Thymus (tissue), 11 donors: ENCODE data around the gene DIPK1C. TPM values are rescaled to one million over a fixed set of nuclear protein-coding genes. Genes with fewer than 3 reads are reported as not detected.

Experiments
- DNase-seq, 9 donors: peaks; one replicate each; pipeline ENCODE4 v3.0.0-alpha.2; 2013; ENCODE audit warnings: low spot score in 9 of 9, low read depth in 6 of 9, missing footprints in 1 of 9
- H3K27ac ChIP-seq, 2 donors: one replicate each; pipeline ENCODE4 v1.5.1; 2013; ENCODE audit warnings: control low read depth in 1 of 2, low read depth in 1 of 2, low read length in 1 of 2, mild to moderate bottlenecking in 1 of 2, moderate library complexity in 1 of 2
- H3K27me3 ChIP-seq, 2 donors: one replicate each; pipeline ENCODE4 v1.5.1; 2013; ENCODE audit warnings: low read length in 1 of 2; ENCODE audit not compliant: control insufficient read depth in 2 of 2, insufficient read depth in 1 of 2
- H3K36me3 ChIP-seq, 2 donors: one replicate each; pipeline ENCODE4 v1.5.1; 2013; ENCODE audit warnings: low read length in 1 of 2, mild to moderate bottlenecking in 1 of 2, moderate library complexity in 1 of 2; ENCODE audit not compliant: control insufficient read depth in 2 of 2, insufficient read depth in 2 of 2
- H3K4me1 ChIP-seq, 2 donors: one replicate each; pipeline ENCODE4 v1.5.1; 2013; ENCODE audit warnings: low read length in 2 of 2; ENCODE audit not compliant: control insufficient read depth in 2 of 2, insufficient read depth in 2 of 2
- H3K4me3 ChIP-seq, 2 donors: one replicate each; pipeline ENCODE4 v1.5.1; 2013; ENCODE audit warnings: low read length in 2 of 2, control low read depth in 1 of 2, mild to moderate bottlenecking in 1 of 2
- H3K9me3 ChIP-seq, 2 donors: one replicate each; pipeline ENCODE4 v1.5.1; 2013; ENCODE audit warnings: low read length in 1 of 2, mild to moderate bottlenecking in 1 of 2; ENCODE audit not compliant: control insufficient read depth in 2 of 2, insufficient read depth in 1 of 2
- WGBS: extraction: QIAGEN DNeasy Blood & Tissue Kit; methylation state at CpG from one replicate; pipeline ENCODE4 v1.1.7; 2013; 5-methylcytosine and 5-hydroxymethylcytosine counted together
- polyA plus RNA-seq: library from polyadenylated mRNA; stranded (reverse); fragments of 200-250 nt; gene quantifications from one replicate; pipeline ENCODE4 v1.2.3, GENCODE V29; 2013
- total RNA-seq: library from RNA; stranded (reverse); fragments of 120-200 nt; gene quantifications from one replicate; pipeline ENCODE4 v1.2.4, GENCODE V29; 2013
- donor health status: healthy.

Gene DIPK1C
- total and polyA plus RNA-seq, 2 donors, result 0.42 to 26.4 TPM

DNA sequence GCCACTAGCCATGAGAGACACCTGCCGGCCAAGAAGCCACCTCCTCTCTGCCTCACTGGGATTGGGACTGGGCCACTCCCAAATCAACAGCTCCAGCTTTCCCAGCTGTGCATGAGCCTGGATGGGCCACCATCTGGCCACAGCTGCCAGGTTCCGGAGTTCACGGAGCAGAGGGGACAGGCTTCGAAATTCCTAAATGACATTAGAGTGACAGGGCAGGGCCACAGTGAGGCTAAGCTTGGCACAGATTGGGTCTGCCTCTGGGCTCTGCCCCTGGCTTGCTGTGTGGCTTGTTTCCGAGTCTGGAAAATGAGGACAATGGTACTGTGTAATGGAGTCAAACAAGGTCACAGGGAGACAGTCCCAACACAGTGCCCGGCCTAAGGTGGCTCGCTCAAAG is 6.5 kb downstream of the DIPK1C start:
- 95% methylated on average over 7 of the region's 7 CpGs for WGBS
- Histone ChIP-seq H3K36me3 (no peaks in the 10 kb centered on the region), H3K9me3 (no peaks in the 10 kb centered on the region), H3K4me1 (no peaks in the 10 kb centered on the region), H3K27ac (no peak overlapping the region), H3K27me3 (peaks cover 13 to 35% of the 10 kb centered on the region in 2 donors), H3K4me3 (no peak overlapping the region)
- DNase-seq, result no peak

- no peaks in the 10 kb centered on the region for H3K4me1 ChIP-seq
- H3K9me3 ChIP-seq, result no peaks in the 10 kb centered on the region
- 95% methylated on average over 16 of the region's 16 CpGs for WGBS
- no peak overlapping the region for H3K27ac ChIP-seq
- no peak for DNase-seq
- H3K4me3 ChIP-seq, result no peak overlapping the region
- no peaks in the 10 kb centered on the region for H3K36me3 ChIP-seq
- H3K27me3 ChIP-seq, result peaks cover 0 to 8% of the 10 kb centered on the region in 2 donors
Observed at GRCh38 chr18:74447404-74448152, 9.5 kb downstream of the DIPK1C start.

DNA sequence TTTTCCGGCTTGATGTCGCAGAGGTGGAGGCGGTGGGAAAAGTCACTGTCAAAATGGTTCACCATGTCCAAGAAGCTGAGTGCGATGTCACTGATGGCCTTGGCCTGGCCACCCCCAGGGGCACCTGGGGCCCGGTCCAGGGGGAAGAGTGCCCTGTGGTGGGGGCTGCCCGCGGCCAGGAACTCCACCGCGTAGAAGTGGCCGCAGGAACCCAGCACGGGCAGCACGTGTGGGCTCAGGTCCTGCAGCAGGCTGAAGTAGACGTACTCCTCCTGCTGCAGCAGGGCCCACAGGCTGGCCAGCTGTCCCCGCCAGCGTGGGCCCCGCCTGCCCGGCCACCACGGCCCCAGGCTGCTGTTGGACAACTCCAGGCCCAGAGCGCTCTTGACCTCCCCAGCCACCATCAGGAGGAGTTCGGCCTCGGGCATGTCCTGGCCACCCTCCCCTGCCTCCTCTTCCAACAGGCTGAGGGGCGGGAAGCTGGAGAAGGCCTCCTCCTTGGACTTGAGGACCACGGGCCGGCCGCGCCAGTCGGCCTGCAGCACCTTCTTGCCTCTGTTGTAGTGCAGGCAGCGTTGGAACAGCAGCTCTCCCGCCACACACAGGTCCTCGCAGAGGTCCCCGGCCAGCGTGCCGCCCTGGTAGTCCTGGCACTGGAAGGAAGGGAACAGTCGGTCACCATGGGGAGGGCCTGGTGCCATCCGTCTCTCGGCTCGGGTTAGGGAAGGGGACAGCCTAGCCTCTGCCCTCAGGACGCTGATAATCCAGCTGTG is 10.3 kb downstream of the DIPK1C start:
- 97% methylated on average over 38 of the region's 38 CpGs for WGBS
- DNase-seq, result no peak
- no peak overlapping the region for H3K27ac ChIP-seq

GRCh38 chr18:74446178-74446577 is 10.9 kb downstream of the DIPK1C start:
- 83% methylated on average over 11 of the region's 11 CpGs for WGBS
- no peak for DNase-seq

More for the DNA sequence above, 10.3 kb downstream of the DIPK1C start:
- Histone ChIP-seq H3K4me3 (no peak overlapping the region), H3K9me3 (no peaks in the 10 kb centered on the region), H3K4me1 (no peaks in the 10 kb centered on the region), H3K36me3 (no peaks in the 10 kb centered on the region), H3K27me3 (peaks cover 0 to 8% of the 10 kb centered on the region in 2 donors)

DNA sequence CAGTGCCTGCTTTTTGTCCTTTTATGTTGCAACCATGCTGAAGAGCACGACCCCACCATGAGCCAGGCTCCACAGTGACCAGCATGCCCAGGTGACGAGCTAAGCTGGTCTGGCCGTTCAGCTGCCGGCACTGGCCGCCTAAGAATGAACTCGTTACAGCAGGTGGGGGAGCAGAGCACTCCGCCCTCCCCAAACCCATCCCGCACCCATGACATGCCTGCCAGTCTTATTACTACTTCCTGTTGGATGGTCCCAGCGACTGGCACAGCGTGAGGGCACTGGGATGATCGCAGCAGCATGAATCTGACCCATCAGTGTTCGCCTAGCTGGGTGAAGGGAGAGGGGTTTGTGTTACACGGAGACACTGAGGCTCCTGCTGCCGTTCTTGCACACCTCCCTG is 11.5 kb downstream of the DIPK1C start:
- WGBS, result 95% methylated on average over 14 of the region's 14 CpGs
- Histone ChIP-seq H3K4me3 (no peak overlapping the region), H3K9me3 (no peaks in the 10 kb centered on the region), H3K4me1 (no peaks in the 10 kb centered on the region), H3K36me3 (no peaks in the 10 kb centered on the region), H3K27me3 (peaks cover 0 to 5% of the 10 kb centered on the region in 2 donors), H3K27ac (no peak overlapping the region)
- no peak for DNase-seq

More at GRCh38 chr18:74446178-74446577, 10.9 kb downstream of the DIPK1C start:
- H3K9me3 ChIP-seq, result no peaks in the 10 kb centered on the region
- H3K4me1 ChIP-seq, result no peaks in the 10 kb centered on the region
- H3K27me3 ChIP-seq, result peaks cover 0 to 8% of the 10 kb centered on the region in 2 donors
- no peak overlapping the region for H3K27ac ChIP-seq
- no peak overlapping the region for H3K4me3 ChIP-seq
- H3K36me3 ChIP-seq, result no peaks in the 10 kb centered on the region

GRCh38 chr18:74444104-74444503 is 13.0 kb downstream of the DIPK1C start:
- DNase-seq, result no peak
- Histone ChIP-seq H3K4me1 (no peaks in the 10 kb centered on the region), H3K36me3 (no peaks in the 10 kb centered on the region), H3K27ac (no peak overlapping the region), H3K4me3 (no peak overlapping the region), H3K9me3 (no peaks in the 10 kb centered on the region), H3K27me3 (no peaks in the 10 kb centered on the region)
- WGBS, result 98% methylated on average over 3 of the region's 3 CpGs

DNA sequence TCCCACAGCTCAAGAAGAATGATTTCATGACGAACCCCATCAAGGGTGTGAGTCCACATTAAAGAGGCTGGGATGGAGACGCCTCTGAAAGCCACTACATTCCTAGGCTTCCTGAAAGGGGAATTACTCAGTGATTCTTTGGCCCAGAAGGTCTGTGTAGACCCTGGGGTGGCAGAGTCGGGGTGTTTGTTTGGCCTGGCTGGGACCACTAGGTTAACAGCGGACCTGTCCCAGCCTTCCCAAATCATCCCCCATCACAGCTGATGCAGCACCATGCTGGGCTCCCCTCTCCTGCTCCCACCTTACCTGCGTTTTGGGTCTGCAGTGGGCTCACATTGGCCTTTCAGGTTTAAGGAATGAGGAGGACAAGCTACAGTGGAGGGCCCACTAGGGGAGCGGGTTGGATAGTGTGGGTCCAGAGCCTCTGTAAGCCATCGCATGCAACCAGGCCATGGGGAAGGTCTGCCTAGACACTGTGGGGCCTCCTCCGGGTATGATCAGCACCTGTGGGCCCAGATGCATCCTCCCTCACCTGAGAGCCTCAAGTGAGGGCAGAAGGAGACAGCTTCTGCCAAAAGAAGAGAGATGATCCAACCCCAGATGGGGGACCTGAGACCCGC is 16.2 kb downstream of the DIPK1C start:
- no peaks in the 10 kb centered on the region for H3K36me3 ChIP-seq
- no peaks in the 10 kb centered on the region for H3K4me1 ChIP-seq
- WGBS, result 98% methylated on average over 9 of the region's 9 CpGs

GRCh38 chr18:74438091-74438490 is 19.0 kb downstream of the DIPK1C start:
- Histone ChIP-seq H3K36me3 (no peaks in the 10 kb centered on the region), H3K4me1 (no peaks in the 10 kb centered on the region), H3K27me3 (no peaks in the 10 kb centered on the region), H3K27ac (no peak overlapping the region), H3K9me3 (no peaks in the 10 kb centered on the region), H3K4me3 (no peak overlapping the region)
- WGBS, result 95% methylated on average over 6 of the region's 6 CpGs
- DNase-seq, result no peak

More for the DNA sequence above, 16.2 kb downstream of the DIPK1C start:
- Histone ChIP-seq H3K27me3 (no peaks in the 10 kb centered on the region), H3K4me3 (no peak overlapping the region), H3K27ac (no peak overlapping the region), H3K9me3 (no peaks in the 10 kb centered on the region)
- no peak for DNase-seq
